Amygdala (tissue), 56 donors: Measurements from ENCODE around the gene EMC10.
A peak's percentile ranks its signal among the peaks of the same experiment; 100 is the strongest.
"Not testable (repeated sequence)": the region's sequence is repeated elsewhere in the genome, so short reads cannot be mapped to it uniquely, and the experiment has no call there.

Experiments
- DNase-seq, 56 donors: peaks; one replicate each; lab custom pipeline; 2025; lab: John Stamatoyannopoulos, UW

Gene EMC10

GRCh38 chr19:50450369-50451222, 25.7 kb upstream of the EMC10 start:
- no peak for DNase-seq

DNA sequence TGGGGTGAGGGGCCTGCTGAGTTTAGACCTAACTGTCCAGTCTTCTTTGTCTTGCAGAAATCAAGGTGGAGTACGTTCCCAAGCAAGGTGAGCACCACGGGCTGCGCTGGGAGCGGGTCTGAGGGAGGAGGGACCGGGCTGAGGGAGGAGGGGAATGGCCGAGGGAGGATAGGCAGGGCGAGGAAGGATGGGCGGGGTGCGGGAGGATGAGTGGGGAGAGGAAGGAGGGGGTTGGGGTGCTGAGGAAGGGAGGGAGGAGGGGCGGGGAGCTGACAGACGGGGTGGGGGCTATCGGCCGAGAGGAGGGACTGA, 25.1 kb upstream of the EMC10 start:
- no peak for DNase-seq

GRCh38 chr19:50453243-50453642, 23.1 kb upstream of the EMC10 start:
- no peak for DNase-seq

DNA sequence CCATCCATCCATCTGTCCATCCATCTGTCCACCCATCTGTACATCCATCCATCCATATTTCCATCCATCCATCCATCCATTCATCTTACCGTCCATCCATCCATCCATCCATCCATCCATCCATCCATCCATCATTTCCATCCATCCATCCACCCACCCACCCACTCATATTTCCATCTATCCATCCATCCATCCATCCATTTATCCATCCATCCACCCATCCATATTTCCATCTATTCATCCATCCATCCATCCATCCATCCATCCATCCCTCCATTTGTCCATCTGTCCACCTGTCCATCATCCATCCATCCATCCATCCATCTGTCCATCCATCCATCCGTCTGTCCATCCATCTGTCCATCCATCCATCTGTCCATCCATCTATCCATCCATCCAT, 20.3 kb upstream of the EMC10 start:
- no peak for DNase-seq

- DNase-seq: no peak
Measured at GRCh38 chr19:50457300-50457699, 19.0 kb upstream of the EMC10 start.

GRCh38 chr19:50458396-50459066, 17.8 kb upstream of the EMC10 start:
- no peak for DNase-seq

- DNase-seq: no peak
Measured at GRCh38 chr19:50459067-50459456, 17.2 kb upstream of the EMC10 start.

GRCh38 chr19:50459638-50460037, 16.7 kb upstream of the EMC10 start:
- DNase-seq: no peak

DNA sequence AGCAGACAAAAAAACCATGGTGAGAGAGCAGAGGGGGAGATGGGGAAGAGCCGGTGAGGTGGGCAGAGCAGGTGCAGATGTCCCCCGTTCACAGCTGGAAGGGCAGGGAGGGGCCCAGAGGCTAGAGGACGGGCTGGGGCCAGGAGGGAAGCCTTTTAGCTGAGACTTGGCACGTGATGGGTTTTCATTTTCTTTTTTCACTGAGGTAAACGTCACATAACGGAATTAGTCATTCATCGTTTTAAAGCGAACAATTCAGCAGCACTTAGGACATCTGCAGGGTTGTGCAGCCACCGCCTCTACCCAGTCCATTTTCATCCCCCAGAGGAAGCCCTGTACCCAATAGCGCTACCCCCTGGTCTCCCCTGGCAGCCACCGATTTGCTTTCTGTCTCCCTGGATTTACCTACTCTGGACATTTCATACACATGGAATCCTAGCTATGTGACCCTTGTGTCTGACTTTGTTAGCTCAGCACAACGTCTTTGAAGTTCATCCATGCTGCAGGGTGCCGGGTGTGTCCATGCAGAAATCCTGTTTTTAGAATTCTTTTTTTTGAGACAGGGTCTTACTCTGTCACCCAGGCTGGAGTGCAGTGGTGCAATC, 16.0 kb upstream of the EMC10 start:
- no peak for DNase-seq

GRCh38 chr19:50461066-50461875, 15.0 kb upstream of the EMC10 start:
- peak in 36 of 56 donors; percentile 5 to 67 (median 22) for DNase-seq

- DNase-seq: no peak
Measured at GRCh38 chr19:50462970-50463369, 13.3 kb upstream of the EMC10 start.

DNA sequence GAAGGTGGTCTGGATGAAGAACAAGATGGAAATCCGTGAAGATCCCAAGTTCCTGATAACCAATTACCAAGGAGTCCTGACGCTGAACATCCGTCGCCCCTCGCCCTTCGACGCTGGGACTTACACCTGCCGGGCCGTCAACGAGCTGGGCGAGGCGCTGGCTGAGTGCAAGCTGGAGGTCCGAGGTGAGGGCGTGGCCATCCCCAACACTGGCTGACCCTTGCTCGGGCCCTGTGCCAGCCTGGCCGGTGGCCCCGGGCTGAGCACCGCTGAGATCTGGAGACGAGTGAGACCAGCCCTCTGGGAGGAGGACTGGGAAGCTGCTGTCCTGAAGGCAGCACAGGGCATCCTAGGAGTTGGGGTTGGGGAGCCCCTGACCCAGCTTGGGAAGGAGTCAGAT, 12.0 kb upstream of the EMC10 start:
- DNase-seq: no peak

DNA sequence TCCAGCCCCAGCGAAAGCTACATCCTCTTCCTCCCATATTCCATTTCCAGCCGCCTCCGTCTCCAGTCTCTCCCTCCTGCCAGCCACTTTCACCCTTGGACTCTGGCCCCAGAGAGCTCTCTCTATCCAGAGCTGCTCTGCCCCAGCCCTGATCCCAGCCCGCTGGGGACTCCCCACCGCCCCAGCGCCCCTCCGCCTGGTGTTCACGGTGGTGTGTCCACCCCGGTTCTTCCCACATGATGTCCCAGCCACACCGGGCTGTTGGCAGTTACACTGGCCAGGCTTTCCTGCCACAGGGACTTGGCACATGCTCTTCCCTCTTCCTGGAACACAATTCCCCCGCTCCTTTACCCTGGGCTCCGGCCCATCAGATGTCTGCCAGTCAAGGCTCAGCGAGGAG, 11.3 kb upstream of the EMC10 start:
- DNase-seq: no peak

DNA sequence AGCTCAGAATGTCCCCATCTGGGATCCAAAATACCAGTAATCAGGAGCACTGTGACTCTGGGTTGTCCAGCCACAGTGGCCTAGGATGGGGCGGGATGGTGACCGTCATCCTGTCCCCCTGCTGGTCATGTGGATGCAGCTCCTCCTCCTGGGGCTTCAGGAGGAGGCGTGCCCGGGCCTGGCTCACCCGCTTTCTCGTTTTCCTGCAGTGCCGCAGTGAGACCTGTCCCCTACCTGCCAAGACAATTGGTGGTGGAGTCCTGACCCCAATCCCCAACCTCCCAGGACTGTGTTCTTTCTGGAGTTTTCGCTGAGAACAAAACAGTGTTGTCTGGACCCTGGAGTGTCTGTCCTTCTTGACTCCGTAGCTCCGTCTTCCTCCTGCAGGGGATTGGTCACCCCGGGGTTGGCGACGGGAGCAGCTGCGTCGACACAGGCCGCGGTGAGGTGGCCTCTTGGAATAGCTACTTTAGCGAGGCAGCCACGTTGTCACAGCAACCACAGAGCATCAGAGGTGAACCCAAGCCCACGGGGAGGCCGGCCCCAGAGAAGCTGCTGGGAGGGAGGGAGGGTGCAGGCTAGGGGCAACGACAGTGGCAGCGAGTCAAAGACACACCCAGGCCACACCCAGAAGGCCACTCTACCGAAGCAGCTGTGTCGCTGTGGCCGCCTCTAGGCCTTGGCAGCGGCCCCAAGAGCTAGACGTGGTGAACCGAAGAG, 10.2 kb upstream of the EMC10 start:
- DNase-seq: no peak

DNA sequence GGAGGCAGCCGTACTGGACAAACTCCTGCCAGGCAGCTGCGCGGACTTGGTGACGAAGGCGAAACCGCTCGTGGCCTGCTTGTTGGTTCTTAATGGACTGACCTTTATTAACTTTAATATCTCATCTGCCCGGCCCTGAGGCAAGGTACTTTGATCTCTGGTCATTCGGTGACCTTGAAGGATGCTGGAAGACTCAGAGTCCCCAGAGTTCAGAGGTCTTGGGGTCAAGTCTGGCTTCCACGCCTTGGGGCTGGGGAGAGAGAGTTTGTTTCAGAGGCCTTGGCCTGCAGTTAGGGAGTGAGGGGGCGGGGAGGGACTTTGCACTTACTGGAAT, 9.6 kb upstream of the EMC10 start:
- no peak for DNase-seq

- no peak for DNase-seq
Measured at GRCh38 chr19:50467566-50467965, 8.7 kb upstream of the EMC10 start.

- DNase-seq: no peak
Measured at GRCh38 chr19:50468818-50469217, 7.5 kb upstream of the EMC10 start.

DNA sequence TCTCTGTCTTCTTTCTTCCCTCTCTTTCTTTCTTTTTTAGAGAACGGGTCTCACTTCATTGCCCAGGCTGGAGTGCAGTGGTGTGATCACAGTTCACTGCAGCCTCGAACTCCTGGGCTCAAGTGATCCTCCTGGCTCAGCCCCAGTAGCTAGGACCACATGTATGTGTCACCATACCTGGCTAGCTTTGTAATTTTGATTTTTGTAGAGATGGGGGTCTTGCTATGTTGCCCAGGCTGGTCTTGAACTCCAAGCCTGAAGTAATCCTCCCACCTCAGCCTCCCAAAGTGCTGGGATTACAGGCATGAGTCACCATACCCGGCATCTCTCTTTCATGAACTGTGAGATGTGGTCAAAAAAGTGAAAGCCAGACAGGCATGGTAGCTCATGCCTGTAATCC, 3.0 kb upstream of the EMC10 start:
- not testable (repeated sequence) for DNase-seq

- DNase-seq: no peak
Measured at GRCh38 chr19:50475101-50475568, 1.2 kb upstream of the EMC10 start.

DNA sequence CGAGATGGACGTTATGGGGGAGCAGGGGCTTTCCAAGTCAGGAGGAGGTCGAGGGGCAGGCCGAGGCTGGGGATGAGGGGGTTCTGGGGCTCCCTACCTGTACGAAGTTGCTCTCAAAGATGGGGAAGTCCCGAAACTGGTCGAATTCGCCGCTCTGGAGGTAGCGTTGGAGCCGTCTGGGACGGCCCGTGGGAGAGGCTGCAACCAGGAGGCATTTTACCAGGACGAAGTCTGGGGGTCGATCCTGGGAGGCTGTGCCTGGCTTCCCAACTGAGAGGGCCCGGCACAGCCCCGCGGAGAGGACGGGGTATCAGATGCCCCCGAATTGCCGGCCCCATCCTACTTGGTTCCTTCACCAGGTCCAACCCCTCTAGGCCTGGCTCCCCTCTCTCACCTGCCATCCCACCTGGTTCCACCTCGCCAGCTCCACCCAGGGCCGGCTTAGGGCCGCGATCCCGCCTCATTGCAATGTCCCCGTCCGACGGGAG, 527 bp upstream of the EMC10 start:
- no peak for DNase-seq
